CD14-positive monocyte (primary cell): Measurements from ENCODE around the gene LTBP1. TPM values are rescaled to one million over a fixed set of nuclear protein-coding genes. Genes with fewer than 3 reads are reported as not detected.
A peak's percentile ranks its signal among the peaks of the same experiment; 100 is the strongest.

Source experiments
- DNase-seq, 3 donors: peaks; one replicate each; pipeline ENCODE4 v3.0.0-alpha.2; 2011 to 2022
- H2AFZ ChIP-seq: 2 replicates; pipeline ENCODE4 v1.6.0; 2012; ENCODE audit warnings: mild to moderate bottlenecking, low read depth, low read length, inconsistent platforms; ENCODE audit not compliant: insufficient read depth, poor library complexity, severe bottlenecking
- H3K27ac ChIP-seq, 2 donors: 1 replicate in 1 of 2; 2 replicates in 1 of 2; pipeline ENCODE4 v1.5.1; 2012 to 2013; ENCODE audit warnings: low read length in 2 of 2, control low read depth in 1 of 2, inconsistent platforms in 1 of 2, low read depth in 1 of 2, mild to moderate bottlenecking in 1 of 2
- H3K27me3 ChIP-seq, 2 donors: one replicate each; pipeline versions ENCODE4 v1.6.0 to v1.6.1; 2011 to 2013; ENCODE audit warnings: low read length in 2 of 2; ENCODE audit not compliant: control insufficient read depth in 2 of 2, insufficient read depth in 2 of 2
- H3K36me3 ChIP-seq, 2 donors: replicated peaks in 1 of 2; 1 replicate in 1 of 2; 2 replicates in 1 of 2; pipeline versions ENCODE4 v1.5.1 to v1.6.1; 2012 to 2013; ENCODE audit warnings: low read length in 2 of 2, control low read depth in 1 of 2, inconsistent platforms in 1 of 2, mild to moderate bottlenecking in 1 of 2; ENCODE audit not compliant: insufficient read depth in 2 of 2, control insufficient read depth in 1 of 2
- H3K4me1 ChIP-seq, 2 donors: 1 replicate in 1 of 2; 2 replicates in 1 of 2; pipeline versions ENCODE4 v1.5.1 to v1.6.1; 2012 to 2013; ENCODE audit warnings: low read length in 2 of 2, control low read depth in 1 of 2, inconsistent platforms in 1 of 2, mild to moderate bottlenecking in 1 of 2, moderate library complexity in 1 of 2; ENCODE audit not compliant: insufficient read depth in 2 of 2, control insufficient read depth in 1 of 2
- H3K4me2 ChIP-seq: replicated peaks from 2 replicates; pipeline ENCODE3; 2012; ENCODE audit warnings: low read length, moderate library complexity, mild to moderate bottlenecking; ENCODE audit not compliant: poor library complexity, severe bottlenecking; ENCODE audit errors: extremely low read depth
- H3K4me3 ChIP-seq, 3 experiments: fragments of 200-600 bp in 1 of 3; sonication (generic) in 1 of 3; replicated peaks in 1 of 3; 1 replicate in 2 of 3; 2 replicates in 1 of 3; pipeline ENCODE4 v1.5.1; 2011 to 2013; ENCODE audit warnings: low read length in 3 of 3, mild to moderate bottlenecking in 3 of 3, control low read depth in 2 of 3, low read depth in 2 of 3, inconsistent platforms in 1 of 3, moderate library complexity in 1 of 3
- H3K79me2 ChIP-seq: 2 replicates; pipeline ENCODE4 v1.6.0; 2012; ENCODE audit warnings: mild to moderate bottlenecking, control low read depth, inconsistent platforms, low read length, moderate library complexity; ENCODE audit not compliant: insufficient read depth
- H3K9ac ChIP-seq: 2 replicates; pipeline ENCODE4 v1.6.0; 2017; ENCODE audit warnings: low read length, mild to moderate bottlenecking; ENCODE audit not compliant: insufficient read depth, poor library complexity, severe bottlenecking
- H3K9me3 ChIP-seq, 2 donors: replicated peaks in 1 of 2; 1 replicate in 1 of 2; 2 replicates in 1 of 2; pipeline versions ENCODE4 v1.5.1 to v1.6.1; 2012 to 2013; ENCODE audit warnings: low read length in 2 of 2, control low read depth in 1 of 2; ENCODE audit not compliant: control insufficient read depth in 1 of 2, insufficient read depth in 1 of 2
- H4K20me1 ChIP-seq: 2 replicates; pipeline ENCODE4 v1.6.0; 2012; ENCODE audit warnings: mild to moderate bottlenecking, low read length, control low read depth, moderate library complexity; ENCODE audit not compliant: insufficient read depth
- H3K27ac Mint-ChIP-seq, 7 donors: one replicate each; pipeline ENCODE4 v1.8.0; 2020; ENCODE audit warnings: mild to moderate bottlenecking in 7 of 7, mixed read lengths in 7 of 7, moderate library complexity in 6 of 7, inconsistent platforms in 2 of 7
- H3K27me3 Mint-ChIP-seq, 3 donors: one replicate each; pipeline ENCODE4 v1.8.0; 2021 to 2022; ENCODE audit warnings: low read depth in 3 of 3, mild to moderate bottlenecking in 3 of 3, mixed read lengths in 3 of 3, moderate library complexity in 3 of 3, inconsistent platforms in 1 of 3
- H3K36me3 Mint-ChIP-seq, 2 donors: one replicate each; pipeline ENCODE4 v1.8.0; 2020; ENCODE audit warnings: mixed read lengths in 2 of 2, inconsistent platforms in 1 of 2, mild to moderate bottlenecking in 1 of 2
- H3K4me1 Mint-ChIP-seq: one replicate; pipeline ENCODE4 v1.8.0; 2020; ENCODE audit warnings: mild to moderate bottlenecking, mixed read lengths
- H3K4me3 Mint-ChIP-seq, 2 donors: one replicate each; pipeline ENCODE4 v1.8.0; 2020; ENCODE audit warnings: mild to moderate bottlenecking in 2 of 2, mixed read lengths in 2 of 2, moderate library complexity in 1 of 2
- H3K9me3 Mint-ChIP-seq, 7 donors: one replicate each; pipeline ENCODE4 v1.8.0; 2020 to 2022; ENCODE audit warnings: mixed read lengths in 7 of 7, mild to moderate bottlenecking in 6 of 7, moderate library complexity in 6 of 7, inconsistent platforms in 2 of 7
- CTCF ChIP-seq: fragments of 200-600 bp; IDR thresholded peaks from one replicate; pipeline ENCODE4 v1.8.0; 2022; ENCODE audit warnings: antibody characterized with exemption, mild to moderate bottlenecking
- WGBS: methylation state at CpG from one replicate; pipeline ENCODE4 v1.1.5; 2013; ENCODE audit warnings: missing lambda C conversion rate; ENCODE audit not compliant: insufficient coverage; 5-methylcytosine and 5-hydroxymethylcytosine counted together
- intact Hi-C, 2 donors: fragments of 100-400 bp; cut with micrococcal nuclease; formaldehyde crosslinking; loops; one replicate each; pipeline versions ENCODE4 v1.15.0 to v1.15.1; 2023
- polyA plus RNA-seq, 3 donors: library from polyadenylated mRNA; depleted of rRNA in 1 of 3; unstranded in 2 of 3; stranded (reverse) in 1 of 3; fragments of 300-500 nt in 2 of 3; fragments of >200 nt in 1 of 3; fragmentation: Illumina TruSeq in 2 of 3; gene quantifications; 1 replicate in 2 of 3; 2 replicates in 1 of 3; pipeline ENCODE4 v1.2.3, GENCODE V29; 2012 to 2021

Gene LTBP1
- polyA plus RNA-seq, 3 donors, result 0.18 to 0.24 TPM; not detected in 1

GRCh38 chr2:33086400-33087015 is 139.8 kb downstream of the LTBP1 start:
- Histone ChIP-seq H3K4me1 (peaks cover 6 to 8% of the 10 kb centered on the region in 2 donors), H3K27ac (no peak overlapping the region), H4K20me1 (no peaks in the 10 kb centered on the region), H3K27me3 (no peaks in the 10 kb centered on the region), H3K79me2 (no peaks in the 10 kb centered on the region), H2AFZ (no peak overlapping the region), H3K9ac (no peak overlapping the region), H3K4me3 (peak overlapping the region in 1 of 3 experiments; percentile 9), H3K36me3 (no peaks in the 10 kb centered on the region), H3K4me2 (no peak overlapping the region), H3K9me3 (peaks cover 0 to 6% of the 10 kb centered on the region in 2 donors)
- intact Hi-C loops, result no loop called here
- DNase-seq, result peak in 2 of 3 donors; percentile 1 to 32
- no peaks in the 10 kb centered on the region for H3K36me3 Mint-ChIP-seq
- no peak for TF ChIP-seq CTCF
- 17% methylated on average over 1 of the region's 9 CpGs for WGBS
- no peak overlapping the region for H3K27ac Mint-ChIP-seq
- peaks cover 19% of the 10 kb centered on the region for H3K4me1 Mint-ChIP-seq
- no peak overlapping the region for H3K4me3 Mint-ChIP-seq
- H3K9me3 Mint-ChIP-seq, result peaks cover 3 to 9% (median 5%) of the 10 kb centered on the region in 7 donors
- H3K27me3 Mint-ChIP-seq, result peaks cover 0 to 3% (median 0%) of the 10 kb centered on the region in 3 donors

GRCh38 chr2:33090553-33091134 is 143.9 kb downstream of the LTBP1 start:
- Mint-ChIP-seq H3K4me1 (peaks cover 10% of the 10 kb centered on the region), H3K27ac (no peak overlapping the region), H3K27me3 (peaks cover 0 to 5% (median 2%) of the 10 kb centered on the region in 3 donors), H3K36me3 (no peaks in the 10 kb centered on the region), H3K4me3 (no peak overlapping the region), H3K9me3 (peaks cover 0 to 5% (median 3%) of the 10 kb centered on the region in 7 donors)
- H3K9me3 ChIP-seq, result no peaks in the 10 kb centered on the region
- peaks cover 0 to 6% of the 10 kb centered on the region in 2 donors for H3K4me1 ChIP-seq
- no peak for TF ChIP-seq CTCF
- no peak for DNase-seq
- H3K9ac ChIP-seq, result no peak overlapping the region
- H4K20me1 ChIP-seq, result no peaks in the 10 kb centered on the region
- no peaks in the 10 kb centered on the region for H3K79me2 ChIP-seq
- intact Hi-C loops, result no loop called here
- H3K4me2 ChIP-seq, result no peak overlapping the region
- WGBS, result no CpG with 5 or more reads among the region's 4 CpGs
- no peak overlapping the region for H2AFZ ChIP-seq
- H3K27me3 ChIP-seq, result no peaks in the 10 kb centered on the region
- H3K27ac ChIP-seq, result no peak overlapping the region
- no peaks in the 10 kb centered on the region for H3K36me3 ChIP-seq
- no peak overlapping the region for H3K4me3 ChIP-seq
